ENCODE measurements around the gene AGMAT.

AGMAT gene

DNA sequence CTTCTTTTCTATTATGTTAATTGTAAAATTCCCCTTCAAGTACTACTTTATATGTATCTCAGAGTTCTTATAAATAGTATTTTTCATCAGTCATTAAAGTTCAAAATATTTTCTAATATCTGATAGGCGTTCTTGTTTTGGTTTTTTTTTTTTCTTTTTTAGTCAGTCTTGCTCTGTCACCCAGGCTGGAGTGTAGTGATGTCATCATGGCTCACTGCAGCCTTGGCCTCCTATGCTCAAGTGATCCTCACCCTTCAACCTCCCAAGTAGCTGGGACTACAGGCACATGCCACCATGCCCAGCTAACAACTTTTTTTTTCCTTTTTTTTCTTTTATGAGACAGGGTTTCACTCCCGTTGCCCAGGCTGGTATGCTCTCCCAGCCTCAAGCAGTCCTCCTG is 27.3 kb downstream of the AGMAT start:
- no peak for FAIRE-seq

DNA sequence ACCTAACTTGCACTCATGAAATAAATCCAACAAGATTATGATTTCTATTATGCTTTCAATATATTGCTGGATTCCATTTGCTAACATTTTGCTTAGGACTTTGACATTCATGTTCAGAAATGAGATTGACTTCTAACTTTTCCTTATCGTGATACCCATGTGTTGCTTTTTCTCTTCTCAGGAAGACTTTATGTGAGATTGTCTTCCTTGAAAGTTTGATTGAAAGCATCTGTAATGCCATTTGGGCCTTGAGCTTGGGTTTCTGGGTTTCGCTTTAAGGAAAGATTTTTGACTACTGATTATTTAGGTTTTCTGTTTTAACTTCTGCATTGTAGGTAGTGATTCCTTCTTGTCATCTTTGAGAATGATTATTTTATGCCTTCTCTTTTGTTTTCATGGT is 27.8 kb downstream of the AGMAT start:
- no peak for FAIRE-seq

DNA sequence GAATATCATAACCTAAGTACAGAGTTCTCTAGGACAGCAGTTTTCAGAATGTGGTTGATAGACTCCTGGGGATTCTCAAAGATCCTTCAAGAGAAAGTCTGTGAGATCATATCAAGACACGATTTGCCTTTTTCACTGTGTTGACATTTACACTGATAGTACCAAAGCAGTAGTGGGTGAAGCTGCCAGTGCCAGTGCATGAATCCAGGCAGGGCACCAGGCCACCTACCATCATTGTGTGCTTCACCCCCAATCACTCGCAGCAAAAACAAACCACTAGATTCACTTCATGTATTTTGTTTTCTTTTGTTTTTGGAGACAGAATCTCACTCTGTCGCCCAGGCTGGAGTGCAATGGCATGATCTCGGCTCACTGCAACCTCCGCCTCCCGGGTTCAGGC is 34.3 kb downstream of the AGMAT start:
- no peak for FAIRE-seq

DNA sequence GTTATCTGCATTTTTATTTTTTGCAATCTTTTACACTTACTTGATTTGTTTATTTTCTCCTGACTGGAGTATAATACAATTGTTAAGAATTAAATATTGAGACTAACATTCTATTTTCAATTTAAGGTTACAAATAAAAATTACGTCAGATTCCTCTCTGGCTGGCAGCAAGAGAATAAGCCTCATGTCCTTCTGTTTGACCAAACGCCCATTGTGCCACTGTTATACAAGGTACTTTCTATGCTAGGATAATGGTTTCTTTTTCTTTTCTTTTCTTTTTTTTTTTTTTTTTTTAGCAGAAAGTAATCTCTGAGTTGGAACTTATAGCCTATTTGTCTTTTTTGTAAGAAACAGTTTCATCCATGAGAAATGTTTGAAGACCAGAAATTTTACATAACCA is 38.2 kb downstream of the AGMAT start:
- no peak for FAIRE-seq

DNA sequence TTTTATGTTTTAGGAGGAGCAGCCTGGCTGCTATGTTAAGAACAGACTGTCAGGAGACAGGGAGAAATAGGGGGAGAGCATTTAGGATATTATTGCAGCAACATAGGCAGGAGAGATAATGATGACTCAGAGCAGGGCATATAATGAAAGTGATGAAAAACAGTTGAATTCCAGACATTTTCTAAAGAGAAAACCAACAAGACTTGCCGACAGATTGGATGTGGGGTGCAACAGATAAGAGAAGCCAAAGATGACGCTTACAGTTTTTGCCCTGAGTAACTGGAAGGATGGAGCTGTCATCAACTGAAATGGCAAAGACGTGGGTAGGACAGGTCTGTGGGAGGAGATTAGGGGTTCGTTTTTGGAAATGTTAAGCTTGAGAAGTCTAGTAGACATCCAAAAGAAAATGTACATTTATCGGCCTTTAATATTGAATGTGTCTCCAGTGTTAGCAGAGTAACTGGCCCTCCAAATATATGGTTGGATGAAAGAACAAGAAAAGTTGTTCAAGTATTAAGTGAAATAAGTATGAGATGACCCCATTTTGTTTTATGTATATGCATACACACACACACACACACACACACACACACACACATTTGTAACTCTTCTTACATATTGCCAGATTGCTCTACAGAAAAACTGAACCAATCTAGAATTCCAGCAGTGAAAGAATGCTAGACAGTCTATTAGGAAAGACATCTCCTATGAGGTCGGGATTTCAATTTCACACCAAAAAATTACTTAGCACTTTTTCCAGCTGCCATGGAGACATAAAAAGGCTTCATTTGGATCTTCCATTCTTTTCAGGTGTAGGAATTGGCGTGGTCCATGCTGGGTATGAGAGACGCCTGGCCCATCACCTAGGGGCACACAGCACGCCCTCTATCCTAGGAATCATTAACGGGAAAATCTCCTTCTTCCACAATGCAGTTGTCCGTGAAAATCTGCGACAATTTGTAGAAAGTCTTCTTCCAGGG is 41.0 kb downstream of the AGMAT start:
- FAIRE-seq = no peak

DNA sequence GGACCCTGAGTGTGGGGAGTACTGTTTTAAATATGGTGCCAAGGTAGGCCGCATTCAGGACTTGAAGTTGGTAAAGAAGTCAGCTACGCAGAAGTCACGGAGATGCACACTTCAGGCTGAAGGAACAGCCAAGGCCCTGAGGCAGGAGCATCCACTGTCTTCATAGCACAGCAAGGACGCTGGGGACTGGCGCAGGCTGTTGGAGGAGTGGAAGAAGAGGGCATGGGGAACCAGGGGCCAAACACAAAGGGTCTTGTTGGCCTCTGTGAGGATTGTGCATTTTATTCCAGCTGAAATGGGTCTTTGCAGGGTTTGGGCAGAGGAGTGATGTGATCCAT is 41.6 kb downstream of the AGMAT start:
- no peak for FAIRE-seq

DNA sequence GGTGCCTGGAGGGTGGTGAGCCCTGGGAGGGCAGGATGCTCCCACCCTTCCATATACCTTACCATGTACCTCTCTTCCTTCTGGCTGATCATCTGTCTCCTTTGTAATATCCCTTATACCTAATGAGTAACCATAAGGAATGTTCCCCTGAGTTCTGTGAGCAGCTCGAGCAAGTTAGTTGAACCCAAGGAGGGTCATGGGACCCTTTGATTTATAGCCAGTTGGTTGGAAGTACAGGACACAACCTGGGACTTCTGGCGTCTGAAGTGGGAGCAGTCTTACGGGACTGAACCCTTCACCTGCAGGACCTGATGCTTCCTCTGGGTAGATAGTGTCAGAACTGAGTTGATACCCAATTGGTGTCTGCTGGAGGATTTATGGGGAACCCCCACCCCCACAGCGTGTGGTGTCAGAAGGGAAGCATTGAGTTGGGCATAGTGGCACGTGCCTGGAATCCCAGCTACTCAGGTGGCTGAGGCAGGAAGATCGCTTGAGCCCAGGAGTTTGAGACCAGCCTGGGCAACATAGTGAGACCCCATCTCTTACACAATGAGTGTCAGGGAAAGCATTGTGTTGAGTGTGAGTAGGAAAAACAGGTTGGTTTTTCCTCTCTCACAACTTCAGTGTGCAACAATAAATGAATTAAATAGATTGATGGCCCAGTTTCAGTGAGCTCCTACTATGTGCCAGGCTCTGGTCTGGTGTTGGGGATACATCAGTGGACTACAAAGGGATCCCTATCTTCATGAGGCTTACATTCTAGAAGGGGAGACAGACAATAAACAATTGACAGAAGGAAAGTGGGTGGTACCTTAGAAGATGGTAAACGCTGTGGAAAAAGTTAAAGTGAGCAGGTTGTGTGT is 42.2 kb downstream of the AGMAT start:
- no peak for FAIRE-seq

DNA sequence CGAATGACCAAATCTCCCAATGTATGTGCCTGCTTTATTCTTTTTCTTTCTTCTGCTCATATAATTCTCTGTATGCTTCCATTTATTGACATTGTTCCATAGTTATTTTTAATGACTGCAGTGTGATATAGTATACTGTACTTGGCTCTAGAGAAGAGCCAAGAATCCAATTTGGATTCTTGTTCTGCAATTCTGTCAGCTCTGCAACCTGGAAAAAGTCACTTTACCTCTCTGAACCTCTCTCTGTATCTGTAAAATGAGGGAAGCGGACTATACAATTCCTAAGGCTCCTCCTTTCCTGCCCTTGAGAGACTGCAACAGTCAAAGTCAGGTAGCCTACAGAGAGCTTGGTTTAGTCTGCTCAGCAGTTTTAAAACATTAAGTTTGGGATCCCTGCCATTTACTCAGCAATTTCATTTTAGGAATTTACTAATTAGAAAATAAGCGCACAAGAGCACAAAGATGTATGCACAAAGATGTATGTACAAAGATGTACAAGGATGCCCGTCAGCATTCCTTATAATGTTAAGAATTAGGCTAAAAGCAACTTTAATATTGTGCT is 43.5 kb downstream of the AGMAT start:
- no peak for FAIRE-seq

DNA sequence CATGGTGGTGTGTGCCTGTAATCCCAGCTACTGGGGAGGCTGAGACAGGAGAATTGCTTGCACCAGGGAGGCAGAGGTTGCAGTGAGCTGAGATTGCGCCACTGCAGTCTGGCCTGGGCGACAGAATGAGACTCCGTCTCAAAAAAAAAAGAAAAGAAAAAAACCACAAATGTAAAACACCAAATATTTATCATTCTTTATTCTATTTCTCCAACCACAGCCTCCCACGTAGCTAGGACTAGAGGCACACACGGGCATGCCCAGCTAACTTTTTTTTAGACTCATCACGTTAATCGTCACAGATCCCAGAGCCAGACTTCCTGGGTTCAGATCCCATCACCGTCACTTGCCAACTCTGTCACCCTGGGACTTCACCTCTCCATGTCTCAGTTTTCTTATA is 44.7 kb downstream of the AGMAT start:
- FAIRE-seq = no peak

DNA sequence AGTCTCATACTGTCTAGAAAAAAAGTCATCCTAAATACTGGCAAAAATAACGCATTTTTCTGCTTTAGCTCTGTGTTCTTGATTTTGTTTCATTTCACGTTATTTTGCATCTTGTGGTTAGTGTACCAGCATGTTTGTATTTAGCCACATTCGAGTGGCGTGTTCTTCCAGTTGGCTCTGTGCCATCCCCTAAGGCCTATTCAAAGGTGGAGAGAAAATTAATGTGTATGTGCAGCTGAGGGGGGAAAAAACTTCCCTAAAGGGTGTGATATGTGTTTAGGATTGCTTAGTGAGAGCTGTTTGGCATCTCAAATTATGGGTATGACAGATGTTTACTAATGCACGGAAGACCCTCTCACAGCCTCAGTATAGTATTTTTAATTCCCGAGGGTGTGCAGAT is 46.1 kb downstream of the AGMAT start:
- FAIRE-seq = no peak

DNA sequence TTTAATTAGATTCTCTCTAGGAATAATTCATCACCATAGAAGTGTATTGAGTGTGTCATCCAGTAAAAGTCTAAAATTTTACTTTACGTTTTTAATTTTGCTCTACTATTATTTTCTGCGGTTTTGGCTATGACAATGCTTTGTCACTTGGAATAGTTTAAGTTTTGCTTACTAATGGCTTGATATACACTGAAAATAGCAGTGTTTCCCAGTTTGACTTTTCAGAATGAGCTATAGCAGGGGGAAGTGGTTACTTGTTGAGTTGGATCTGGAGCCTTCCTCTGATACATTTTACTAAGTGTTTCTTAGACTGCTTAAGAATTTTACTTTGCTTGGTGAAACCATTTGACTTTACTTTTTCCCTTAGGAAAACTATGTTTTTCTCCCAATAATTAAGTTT is 53.2 kb downstream of the AGMAT start:
- FAIRE-seq = no peak

DNA sequence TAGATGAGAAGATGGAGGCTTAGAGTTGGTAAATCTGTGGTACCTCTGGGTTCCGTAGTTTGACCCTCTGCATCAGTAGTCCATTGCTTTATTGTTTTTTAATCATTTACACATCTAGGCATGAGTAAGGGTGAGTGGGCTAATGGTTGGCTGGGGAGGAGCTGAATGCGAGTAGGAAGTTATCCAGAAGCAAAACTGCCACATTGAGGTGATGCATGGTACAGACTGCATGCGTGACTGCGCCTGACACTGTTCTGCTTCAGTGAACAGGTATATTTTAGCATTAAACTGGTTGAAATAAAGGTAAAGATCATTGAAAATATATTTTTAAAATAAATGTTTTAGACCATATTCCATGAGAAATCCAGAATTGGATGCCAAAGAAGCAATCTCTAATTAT is 53.8 kb downstream of the AGMAT start:
- FAIRE-seq = no peak

DNA sequence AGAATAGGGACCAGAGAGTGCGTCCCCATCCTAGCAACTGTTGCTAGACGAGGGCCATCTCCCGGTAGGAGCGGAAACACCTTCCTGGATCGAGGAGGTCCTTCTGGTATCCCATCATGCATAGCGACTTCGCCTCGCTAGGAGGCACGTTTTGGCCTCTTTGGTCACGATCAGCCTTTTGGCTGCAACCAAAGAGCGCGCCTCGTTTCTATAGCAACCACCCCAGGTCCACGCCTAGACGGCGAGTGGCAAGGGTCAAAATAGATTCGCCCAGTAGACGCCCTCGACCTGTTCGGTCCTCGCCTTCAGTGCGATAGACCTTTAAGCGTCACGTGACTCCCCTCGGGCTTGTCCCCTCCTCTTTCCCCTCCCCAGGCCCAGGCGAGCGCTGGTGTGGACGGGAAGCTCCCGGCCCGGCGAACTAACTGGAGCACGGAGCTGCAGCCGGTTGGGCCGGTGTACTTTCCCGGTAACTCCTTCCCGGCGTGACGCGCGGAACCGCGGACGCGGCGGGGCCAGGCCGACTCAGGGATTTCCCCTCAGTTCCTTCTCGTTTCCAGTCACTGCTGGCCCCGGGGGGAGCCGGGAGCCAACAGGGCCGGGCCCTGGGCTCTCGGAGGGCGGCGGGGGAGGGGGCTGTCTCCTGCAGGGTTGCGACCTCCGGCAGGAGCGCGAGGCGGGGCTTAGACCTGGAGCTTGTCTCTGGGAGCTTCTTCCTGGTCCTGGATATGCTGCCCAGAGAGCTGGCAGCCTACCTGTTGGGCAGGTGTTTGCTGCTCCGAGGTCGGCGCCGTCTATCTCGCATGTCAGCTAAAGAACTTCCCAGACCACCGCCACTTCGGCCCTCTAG is 58.1 kb downstream of the AGMAT start, which contains the start of gene DNAJC16:
Gene DNAJC16 (plus strand): TSS at position 359 of the 850 bp plus-strand sequence. CDS start 2,258 bp downstream, outside the sequence.
- peak; percentile 92 for FAIRE-seq

DNA sequence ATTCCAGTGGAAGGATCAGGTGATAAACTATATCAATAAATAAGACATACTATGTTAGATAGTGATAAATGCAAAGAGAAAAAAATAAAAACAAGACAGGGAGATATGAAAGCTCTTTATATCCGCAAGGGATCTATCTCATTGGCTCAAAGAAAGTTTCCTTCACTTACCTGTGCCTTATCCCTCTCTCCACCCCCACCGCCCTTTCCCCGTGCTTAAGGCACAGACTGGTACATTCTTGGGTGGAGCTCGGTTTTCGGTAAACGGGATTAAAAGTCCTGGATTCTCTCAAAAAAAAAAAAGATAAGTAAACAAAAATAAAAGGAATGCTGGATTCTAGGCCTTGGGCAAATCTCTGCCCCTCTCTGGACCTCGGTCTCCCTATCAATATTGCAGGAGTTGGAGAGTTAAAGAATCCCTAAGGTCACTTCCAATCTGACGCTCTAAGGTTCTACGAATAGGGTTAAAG is 58.8 kb downstream of the AGMAT start:
- peak; percentile 41 for FAIRE-seq

DNA sequence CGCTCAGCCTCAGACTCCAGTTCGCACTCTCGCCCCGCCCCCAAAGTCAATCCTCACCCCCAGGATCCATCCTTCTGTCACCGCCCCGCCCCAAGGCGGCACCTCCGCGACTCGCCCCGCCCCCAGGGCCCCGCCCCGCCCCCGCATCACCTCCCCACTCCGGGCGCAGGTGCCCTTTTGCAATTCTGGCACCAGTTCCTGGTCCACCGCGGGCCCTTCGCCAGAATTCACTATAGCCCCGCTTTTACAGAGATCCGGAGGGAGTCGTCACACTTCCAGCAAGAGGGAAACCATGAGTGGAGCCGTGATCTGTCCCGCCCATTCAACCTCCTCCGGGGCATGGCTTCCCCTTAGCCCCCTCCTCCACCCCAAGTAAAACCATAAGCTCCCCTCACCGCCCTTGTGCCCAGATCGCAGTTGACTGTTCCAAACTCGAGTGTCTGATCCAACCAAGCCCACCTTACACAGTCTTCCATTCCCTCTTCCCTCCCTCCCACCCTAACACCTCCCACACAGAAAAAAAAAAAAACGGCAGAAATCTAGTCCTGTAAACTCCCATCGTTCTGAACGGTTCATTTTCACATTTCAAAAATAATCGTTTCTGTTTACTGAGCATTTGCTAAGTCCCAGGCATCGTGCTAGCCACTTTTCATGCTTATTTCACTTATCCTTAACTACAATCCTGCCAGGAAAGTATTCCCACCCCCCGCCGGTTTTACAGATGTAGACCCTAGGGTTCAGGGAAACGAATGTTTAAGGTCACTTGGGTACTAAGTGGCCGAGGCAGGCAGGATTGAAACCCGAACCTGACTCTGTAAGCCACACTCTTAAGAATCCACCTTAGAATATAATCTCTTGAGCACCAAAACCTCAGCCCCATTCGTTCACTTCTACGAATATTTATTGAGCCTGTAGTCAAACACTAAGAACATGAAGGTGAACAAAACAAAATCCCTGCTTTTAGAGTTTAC is 59.5 kb downstream of the AGMAT start:
- FAIRE-seq = no peak

DNA sequence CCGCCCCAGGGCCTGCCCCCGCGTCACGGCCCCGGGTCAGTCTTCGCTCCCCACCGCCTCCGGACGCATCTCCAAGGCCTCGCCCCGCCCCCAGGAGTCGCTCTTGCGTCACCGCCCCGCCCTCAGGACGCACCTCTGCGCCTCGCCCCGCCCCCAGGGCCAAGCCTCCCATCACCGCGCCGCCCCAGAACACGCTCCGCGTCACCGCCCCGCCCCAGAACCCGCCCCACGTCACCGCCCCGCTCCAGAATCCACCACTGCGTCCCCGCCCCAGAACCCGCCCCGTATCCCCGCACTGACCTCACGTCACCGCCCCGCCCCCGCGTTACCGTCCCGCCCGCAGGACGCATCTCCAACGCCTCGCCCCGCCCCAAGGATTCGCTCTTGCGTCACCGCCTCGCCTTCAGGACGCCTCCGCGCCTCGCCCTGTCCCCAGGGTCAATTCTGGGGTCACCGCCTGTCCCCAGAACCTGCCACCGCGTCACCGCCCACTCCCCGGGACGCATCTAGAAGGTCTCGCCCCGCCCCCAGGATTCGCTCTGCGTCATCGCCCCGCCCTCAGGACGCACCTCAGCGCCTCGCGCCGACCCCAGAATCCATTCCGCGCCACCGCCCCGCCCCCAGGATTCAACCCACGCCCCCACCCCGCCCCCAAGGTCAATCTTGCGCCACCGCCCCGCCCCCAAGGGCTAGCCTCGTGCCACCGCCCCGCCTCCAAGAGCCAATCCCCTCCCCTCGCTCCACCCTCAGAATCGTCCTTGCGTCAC is 60.4 kb downstream of the AGMAT start:
- no peak for FAIRE-seq

DNA sequence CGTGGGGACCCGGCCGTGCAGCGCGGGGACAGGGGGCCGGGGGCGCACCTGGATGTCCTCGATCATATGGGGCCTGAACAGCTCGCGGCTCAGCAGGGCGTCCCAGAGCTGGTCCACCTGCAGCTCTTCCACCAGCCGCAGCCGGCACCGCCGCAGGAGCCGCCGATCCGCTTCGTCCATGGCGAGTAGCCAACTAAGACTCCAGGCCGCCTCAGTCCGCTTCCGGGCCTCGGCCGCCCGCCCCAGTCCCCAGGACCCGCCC is 60.9 kb downstream of the AGMAT start, which contains the start of gene CASP9:
Gene CASP9 (minus strand): TSS at position 195 of the 262 bp plus-strand sequence. CDS start 15 bp downstream, at position 180.
- no peak for FAIRE-seq

DNA sequence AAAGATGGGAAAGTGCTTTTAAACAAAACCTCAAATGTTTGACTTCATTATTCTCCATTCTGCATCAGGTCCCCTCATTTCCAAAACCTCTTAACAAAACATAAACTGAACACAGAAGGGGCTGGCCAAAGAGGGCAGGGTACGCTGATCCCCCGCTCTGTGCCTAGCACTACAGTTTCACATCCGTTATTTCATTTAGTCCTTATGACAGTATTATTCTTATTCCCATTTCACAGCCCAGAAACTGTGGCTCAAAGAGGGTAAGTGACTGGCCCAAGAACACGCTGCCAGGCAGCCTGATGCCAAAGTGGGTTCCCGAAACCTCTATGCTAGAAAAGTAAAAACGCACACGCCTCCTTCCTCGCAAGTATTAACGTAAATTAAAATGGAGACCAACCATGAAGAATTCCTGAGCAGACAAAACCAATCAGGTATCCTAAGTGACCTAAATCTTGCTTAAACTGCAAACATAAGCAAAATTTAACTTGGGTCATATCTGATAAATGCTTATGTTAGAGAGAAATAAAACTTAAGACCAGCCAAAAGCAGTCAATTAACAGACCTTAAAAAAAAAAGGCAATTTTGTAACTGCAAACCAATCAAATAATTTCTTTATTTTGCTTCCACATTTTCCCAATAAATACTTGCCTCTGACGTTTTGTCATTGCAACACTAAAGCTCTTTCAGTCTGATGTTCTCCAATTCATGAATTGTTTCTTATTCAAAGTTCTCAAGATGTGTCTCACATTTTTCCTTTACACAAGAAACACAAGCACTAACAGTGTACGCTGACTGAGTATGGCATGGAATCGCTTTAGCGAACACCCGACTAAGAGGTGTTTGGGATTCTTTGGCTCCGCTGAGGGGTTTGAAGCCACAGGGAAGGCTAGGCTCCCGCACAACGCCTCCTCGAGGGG is 61.5 kb downstream of the AGMAT start:
- FAIRE-seq = no peak

DNA sequence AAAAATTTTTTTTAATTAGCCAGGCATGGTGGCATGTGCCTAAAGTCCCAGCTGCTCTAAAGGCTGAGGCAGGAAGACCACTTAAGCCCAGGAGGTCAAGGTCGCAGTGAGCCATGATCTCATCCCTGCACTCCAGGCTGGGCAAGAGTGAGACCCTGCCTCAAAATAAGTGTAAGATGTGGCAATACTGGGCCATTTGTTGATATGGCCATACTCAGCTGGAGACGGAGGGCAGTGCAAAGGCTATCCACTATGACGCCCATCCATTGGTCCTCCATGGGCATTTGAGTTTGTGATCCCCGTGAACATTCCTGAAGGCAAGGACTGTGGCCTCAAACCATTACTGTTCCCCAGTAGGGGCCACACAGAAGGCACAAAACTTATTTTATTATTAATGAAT is 62.3 kb downstream of the AGMAT start:
- no peak for FAIRE-seq
